GM12872 (cell line): ENCODE results near the gene DNAH6.

Experiments used
- TF ChIP-seq, protein P1 (sequence below): IDR thresholded peaks from 3 replicates; pipeline ENCODE4 v1.5.1; 2011; ENCODE audit warnings: low read depth, mild to moderate bottlenecking, low read length, moderate library complexity; ENCODE audit not compliant: insufficient read depth

The DNAH6 gene

DNA sequence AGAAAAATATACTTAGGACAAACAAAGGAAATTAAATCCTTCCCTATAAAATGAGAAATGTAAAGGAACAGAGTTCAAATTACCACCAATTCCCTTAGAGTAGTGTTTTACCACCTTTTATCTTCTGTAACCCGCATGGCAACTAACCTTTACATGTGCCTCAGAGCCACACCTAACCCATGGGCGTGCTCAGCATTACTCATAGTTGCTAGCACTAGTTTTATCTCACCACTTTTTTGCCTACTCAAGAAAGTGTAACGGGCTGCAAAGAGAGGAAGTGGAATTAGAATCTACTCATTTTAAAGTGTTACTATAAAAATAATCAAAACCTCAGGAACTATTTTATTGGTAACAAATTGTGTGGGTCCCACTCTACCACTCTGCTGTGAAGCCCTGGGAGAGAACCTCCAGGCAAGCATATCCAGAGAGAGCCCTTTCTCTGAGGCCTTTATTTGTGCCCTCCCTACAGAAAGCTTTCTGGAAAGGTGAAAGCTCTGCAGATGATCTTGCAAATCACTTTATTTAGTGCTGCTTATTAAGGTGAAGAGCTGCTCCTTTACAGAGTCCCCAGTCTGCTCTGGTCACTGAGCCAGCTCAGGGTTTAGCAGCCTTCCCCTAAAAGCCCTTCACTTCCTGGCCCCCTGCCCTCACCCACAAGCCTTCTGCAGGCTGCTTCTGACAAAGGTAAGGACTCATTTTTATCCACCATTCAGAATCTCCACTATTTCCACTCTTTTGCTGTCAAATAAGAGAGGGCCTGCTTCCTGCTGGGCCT is 265.8 kb downstream of the DNAH6 start:
- TF ChIP-seq, protein P1, sequence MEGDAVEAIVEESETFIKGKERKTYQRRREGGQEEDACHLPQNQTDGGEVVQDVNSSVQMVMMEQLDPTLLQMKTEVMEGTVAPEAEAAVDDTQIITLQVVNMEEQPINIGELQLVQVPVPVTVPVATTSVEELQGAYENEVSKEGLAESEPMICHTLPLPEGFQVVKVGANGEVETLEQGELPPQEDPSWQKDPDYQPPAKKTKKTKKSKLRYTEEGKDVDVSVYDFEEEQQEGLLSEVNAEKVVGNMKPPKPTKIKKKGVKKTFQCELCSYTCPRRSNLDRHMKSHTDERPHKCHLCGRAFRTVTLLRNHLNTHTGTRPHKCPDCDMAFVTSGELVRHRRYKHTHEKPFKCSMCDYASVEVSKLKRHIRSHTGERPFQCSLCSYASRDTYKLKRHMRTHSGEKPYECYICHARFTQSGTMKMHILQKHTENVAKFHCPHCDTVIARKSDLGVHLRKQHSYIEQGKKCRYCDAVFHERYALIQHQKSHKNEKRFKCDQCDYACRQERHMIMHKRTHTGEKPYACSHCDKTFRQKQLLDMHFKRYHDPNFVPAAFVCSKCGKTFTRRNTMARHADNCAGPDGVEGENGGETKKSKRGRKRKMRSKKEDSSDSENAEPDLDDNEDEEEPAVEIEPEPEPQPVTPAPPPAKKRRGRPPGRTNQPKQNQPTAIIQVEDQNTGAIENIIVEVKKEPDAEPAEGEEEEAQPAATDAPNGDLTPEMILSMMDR = no peak

DNA sequence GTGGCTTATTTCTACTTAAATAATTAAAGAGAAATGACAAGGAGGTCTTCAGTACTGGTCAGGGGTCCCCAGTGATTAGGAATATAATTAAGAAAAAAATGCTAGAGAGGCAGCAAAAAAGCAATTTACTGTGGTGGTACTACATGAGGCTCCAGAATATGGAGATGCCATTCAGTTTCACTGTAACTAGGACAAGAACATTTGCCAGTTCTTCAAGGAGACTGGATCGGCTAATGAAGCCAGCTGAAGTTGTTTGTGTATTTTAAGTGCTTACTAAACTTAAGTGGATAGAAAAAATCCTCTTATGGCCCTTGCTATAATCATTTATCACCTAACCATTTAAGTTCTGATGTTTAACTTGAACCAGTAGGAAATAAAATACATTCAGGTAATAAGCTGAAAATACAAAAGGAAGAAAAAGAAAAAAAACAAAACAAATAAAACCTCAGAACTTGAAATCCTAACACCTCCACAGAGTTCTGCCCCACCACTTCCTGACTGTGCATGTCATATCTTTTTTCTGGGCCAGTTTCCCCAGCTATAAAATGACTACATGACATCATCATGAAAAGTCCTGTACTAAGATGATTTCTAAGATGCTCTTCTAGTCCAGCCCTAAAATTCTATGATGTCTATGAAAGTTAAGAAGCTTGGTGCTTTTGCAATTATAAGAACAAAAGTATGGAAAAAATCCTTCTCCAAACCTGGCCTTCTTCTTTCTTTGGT is 266.6 kb downstream of the DNAH6 start:
- TF ChIP-seq, protein P1 = no peak

DNA sequence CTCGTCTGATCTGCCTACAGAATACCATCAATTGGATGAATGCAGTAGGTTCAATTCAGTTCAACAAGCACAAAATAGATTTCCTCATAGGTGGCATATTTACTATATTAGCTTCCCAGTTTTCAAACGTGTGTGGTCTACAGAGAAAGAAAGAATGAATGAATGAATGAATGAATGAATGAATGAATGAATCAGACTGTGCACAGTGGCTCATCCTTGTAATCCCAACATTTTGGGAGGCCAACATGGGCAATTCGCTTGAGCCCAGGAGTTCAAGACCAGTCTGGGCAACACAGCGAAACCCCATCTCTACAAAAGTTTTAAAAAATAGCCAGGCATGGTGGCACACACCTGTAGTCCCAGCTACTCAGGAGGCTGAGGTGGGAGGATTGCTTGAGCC is 269.7 kb downstream of the DNAH6 start:
- TF ChIP-seq, protein P1 = no peak

DNA sequence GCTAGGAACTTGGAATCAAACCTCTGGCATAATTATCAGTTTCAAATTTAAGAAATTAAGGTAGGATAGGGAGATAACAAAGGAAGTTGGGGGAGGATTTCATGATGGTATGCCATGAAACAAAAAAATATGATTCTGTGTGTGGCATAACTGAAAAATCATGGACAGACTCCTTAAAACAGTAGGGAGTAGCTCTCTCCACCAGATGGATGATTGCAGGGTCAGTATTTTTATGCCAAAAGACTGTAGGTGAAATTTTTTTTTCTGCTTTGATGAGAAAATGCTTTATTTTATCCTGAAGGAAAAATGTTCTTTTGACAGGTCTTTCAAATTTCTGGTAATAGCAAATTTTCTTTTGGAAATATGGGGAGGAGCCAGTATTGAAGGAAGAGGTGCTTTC is 270.3 kb downstream of the DNAH6 start:
- TF ChIP-seq, protein P1 = no peak

DNA sequence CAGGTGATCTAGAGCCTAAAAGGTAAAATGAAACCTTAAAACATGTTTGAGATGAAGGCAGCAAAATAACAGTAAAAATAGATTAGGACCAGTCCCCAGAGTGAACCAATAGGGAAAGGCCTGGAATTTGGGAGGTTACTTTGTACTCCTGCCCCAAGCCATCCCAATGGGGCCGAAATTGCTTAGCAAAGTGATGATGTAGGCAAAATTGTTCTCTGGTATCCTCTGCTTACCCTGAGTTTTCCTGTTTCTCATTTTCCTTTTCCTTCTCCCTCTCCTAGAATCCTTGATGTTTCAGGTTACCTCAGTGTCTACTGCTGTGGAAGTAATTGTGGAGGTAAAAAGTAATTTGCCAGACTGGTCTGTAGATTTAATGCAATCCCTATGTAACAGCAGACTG is 271.7 kb downstream of the DNAH6 start:
- TF ChIP-seq, protein P1 = no peak

DNA sequence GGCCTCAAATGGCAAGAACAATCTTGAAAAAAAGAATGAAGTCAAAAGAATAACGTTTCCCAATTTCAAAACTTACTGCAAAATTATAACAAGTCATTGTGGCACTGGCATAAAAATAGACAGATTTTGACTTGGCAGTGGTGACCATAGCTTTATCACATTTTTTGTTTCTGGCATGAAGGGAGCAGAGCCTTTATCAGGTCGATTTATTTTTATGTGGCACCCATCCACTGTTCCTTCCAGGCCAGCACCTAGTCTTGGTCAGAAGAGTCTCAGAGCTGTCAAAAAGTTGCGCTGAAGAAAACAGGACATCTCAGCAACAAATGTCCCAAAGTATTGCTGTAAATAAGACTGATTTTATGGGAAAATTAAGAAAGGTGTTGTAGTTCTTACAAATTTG is 272.2 kb downstream of the DNAH6 start:
- TF ChIP-seq, protein P1 = no peak

DNA sequence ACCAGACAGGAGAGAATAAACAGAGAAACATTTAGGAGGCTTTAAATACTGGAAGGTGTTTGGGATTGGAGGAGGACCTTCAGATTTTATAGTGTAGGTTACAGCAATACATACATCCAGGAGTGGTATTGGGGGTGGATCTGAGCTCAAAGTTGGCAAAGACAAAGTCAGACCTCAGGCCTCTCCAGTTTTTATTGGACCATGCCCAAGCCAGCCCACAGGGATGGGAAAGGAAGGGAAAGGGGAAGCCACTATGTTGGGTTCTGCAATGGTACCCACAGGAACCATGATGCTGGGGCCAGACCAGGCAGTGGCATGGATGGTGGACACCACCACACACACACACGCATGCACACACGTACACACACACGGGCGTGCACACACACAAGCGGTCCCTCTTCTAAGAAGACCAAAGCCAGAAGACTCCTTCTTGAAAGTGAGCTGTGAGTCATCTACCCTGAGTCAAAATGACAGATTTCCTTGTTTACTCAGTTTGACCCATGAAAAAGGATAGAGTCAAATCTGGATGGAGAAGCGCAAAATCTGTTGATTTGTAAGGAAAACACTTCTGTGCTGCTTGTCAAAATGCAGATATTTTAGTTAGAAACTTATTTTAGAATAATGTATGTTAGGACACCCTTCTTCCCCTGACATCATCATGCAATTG is 276.7 kb downstream of the DNAH6 start:
- TF ChIP-seq, protein P1 = no peak
